Aorta (tissue), 5 donors: ENCODE data around the gene IRF8. TPM values are rescaled to one million over a fixed set of nuclear protein-coding genes. Genes with fewer than 3 reads are reported as not detected.

Experiments used
- ATAC-seq: fragments of 200-7000 bp; cut with Tn5 transposase; one replicate; pipeline ENCODE4 v1.9.1; 2022; ENCODE audit warnings: moderate library complexity; ENCODE audit not compliant: low FRiP score
- DNase-seq, 2 donors: peaks; one replicate each; pipeline ENCODE4 v3.0.0-alpha.2; 2020
- H3K27ac ChIP-seq, 2 donors: one replicate each; pipeline ENCODE4 v1.5.1; 2013; ENCODE audit warnings: low read length in 2 of 2, mild to moderate bottlenecking in 2 of 2, moderate library complexity in 2 of 2, control low read depth in 1 of 2, inconsistent platforms in 1 of 2, low read depth in 1 of 2
- H3K27me3 ChIP-seq, 2 donors: one replicate each; pipeline ENCODE4 v1.6.1; 2013; ENCODE audit warnings: control low read depth in 1 of 2, low read length in 1 of 2, mild to moderate bottlenecking in 1 of 2, moderate library complexity in 1 of 2; ENCODE audit not compliant: insufficient read depth in 2 of 2, control insufficient read depth in 1 of 2
- H3K36me3 ChIP-seq, 2 donors: one replicate each; pipeline ENCODE4 v1.6.1; 2013; ENCODE audit warnings: control low read depth in 1 of 2, low read length in 1 of 2, mild to moderate bottlenecking in 1 of 2; ENCODE audit not compliant: insufficient read depth in 2 of 2, control insufficient read depth in 1 of 2
- H3K4me1 ChIP-seq, 2 donors: one replicate each; pipeline ENCODE4 v1.6.1; 2013; ENCODE audit warnings: low read length in 2 of 2, control low read depth in 1 of 2, mild to moderate bottlenecking in 1 of 2, moderate library complexity in 1 of 2; ENCODE audit not compliant: insufficient read depth in 2 of 2, control insufficient read depth in 1 of 2
- H3K4me3 ChIP-seq, 2 donors: one replicate each; pipeline ENCODE4 v1.5.1; 2013; ENCODE audit warnings: low read length in 2 of 2, control low read depth in 1 of 2, mild to moderate bottlenecking in 1 of 2
- H3K9me3 ChIP-seq: one replicate; pipeline ENCODE4 v1.6.1; 2013; ENCODE audit warnings: mild to moderate bottlenecking, low read length; ENCODE audit not compliant: control insufficient read depth
- WGBS, 2 donors: extraction: QIAGEN DNeasy Blood & Tissue Kit; methylation state at CpG; one replicate each; pipeline ENCODE4 v1.1.7; 2013; 5-methylcytosine and 5-hydroxymethylcytosine counted together
- intact Hi-C, 2 donors: fragments of 100-400 bp; cut with DNase I; formaldehyde crosslinking; loops; one replicate each; pipeline versions ENCODE4 v1.14.2 to v1.15.0; 2022
- polyA plus RNA-seq, 2 donors: library from polyadenylated mRNA; stranded (reverse); fragments of 200-250 nt; gene quantifications; one replicate each; pipeline ENCODE4 v1.2.3, GENCODE V29; 2013
- total RNA-seq, 2 donors: library from RNA; stranded (reverse); fragmentation: NEBNext Ultra II Directional; extraction: Animal tissue kit (Norgen Biotek cat#: 25700); gene quantifications; one replicate each; pipeline ENCODE4 v1.2.1, GENCODE V29; 2021
- donor health status: healthy with polysubstance abuse.
- donor health status: Bipolar disorder and iron deficiency.
- donor health status: DM: no; HTN: no; CAD: no.
- donor health status: DM: no; HTN: no; CAD: no.
- donor health status: DM: yes; HTN: yes; CAD: no.

Gene IRF8
- total and polyA plus RNA-seq, 4 donors = 3.7 to 25.2 (median 12.9) TPM

- Histone ChIP-seq H3K27me3 (no peaks in the 10 kb centered on the region), H3K36me3 (no peaks in the 10 kb centered on the region), H3K4me1 (no peaks in the 10 kb centered on the region), H3K9me3 (no peaks in the 10 kb centered on the region), H3K27ac (no peak overlapping the region), H3K4me3 (no peak overlapping the region)
- WGBS, 2 donors = 55 to 66% methylated on average over 2 of the region's 2 CpGs
- intact Hi-C loops = no loop called here
- DNase-seq (no peak), ATAC-seq (no peak)
These were observed 44.7 kb downstream of the IRF8 start for GRCh38 chr16:85943711-85944110.

GRCh38 chr16:85944572-85945423 lies 45.8 kb downstream of the IRF8 start:
- Histone ChIP-seq H3K36me3 (no peaks in the 10 kb centered on the region), H3K4me3 (no peak overlapping the region), H3K4me1 (no peaks in the 10 kb centered on the region), H3K27ac (no peak overlapping the region), H3K9me3 (no peaks in the 10 kb centered on the region), H3K27me3 (no peaks in the 10 kb centered on the region)
- intact Hi-C loops = no loop called here
- DNase-seq = no peak
- WGBS, 2 donors = 63 to 65% methylated on average over 7 of the region's 7 CpGs
- no peak for ATAC-seq

GRCh38 chr16:85945424-85945751 lies 46.4 kb downstream of the IRF8 start:
- no peak overlapping the region for H3K27ac ChIP-seq
- H3K4me3 ChIP-seq = no peak overlapping the region
- H3K9me3 ChIP-seq = no peaks in the 10 kb centered on the region
- intact Hi-C loops = no loop called here
- H3K4me1 ChIP-seq = no peaks in the 10 kb centered on the region
- ATAC-seq (no peak), DNase-seq (no peak)
- 65 to 75% methylated on average over 11 of the region's 11 CpGs for WGBS, 2 donors
- H3K36me3 ChIP-seq = no peaks in the 10 kb centered on the region
- no peaks in the 10 kb centered on the region for H3K27me3 ChIP-seq

- DNase-seq = no peak
- WGBS, 2 donors = 67 to 72% methylated on average over 13 of the region's 13 CpGs
- intact Hi-C loops = no loop called here
- ATAC-seq = no peak
- H3K27ac ChIP-seq = no peak overlapping the region
- H3K36me3 ChIP-seq = no peaks in the 10 kb centered on the region
- H3K27me3 ChIP-seq = no peaks in the 10 kb centered on the region
- no peaks in the 10 kb centered on the region for H3K4me1 ChIP-seq
- H3K9me3 ChIP-seq = no peaks in the 10 kb centered on the region
- H3K4me3 ChIP-seq = no peak overlapping the region
These were observed 47.7 kb downstream of the IRF8 start for GRCh38 chr16:85946541-85947124.

DNA sequence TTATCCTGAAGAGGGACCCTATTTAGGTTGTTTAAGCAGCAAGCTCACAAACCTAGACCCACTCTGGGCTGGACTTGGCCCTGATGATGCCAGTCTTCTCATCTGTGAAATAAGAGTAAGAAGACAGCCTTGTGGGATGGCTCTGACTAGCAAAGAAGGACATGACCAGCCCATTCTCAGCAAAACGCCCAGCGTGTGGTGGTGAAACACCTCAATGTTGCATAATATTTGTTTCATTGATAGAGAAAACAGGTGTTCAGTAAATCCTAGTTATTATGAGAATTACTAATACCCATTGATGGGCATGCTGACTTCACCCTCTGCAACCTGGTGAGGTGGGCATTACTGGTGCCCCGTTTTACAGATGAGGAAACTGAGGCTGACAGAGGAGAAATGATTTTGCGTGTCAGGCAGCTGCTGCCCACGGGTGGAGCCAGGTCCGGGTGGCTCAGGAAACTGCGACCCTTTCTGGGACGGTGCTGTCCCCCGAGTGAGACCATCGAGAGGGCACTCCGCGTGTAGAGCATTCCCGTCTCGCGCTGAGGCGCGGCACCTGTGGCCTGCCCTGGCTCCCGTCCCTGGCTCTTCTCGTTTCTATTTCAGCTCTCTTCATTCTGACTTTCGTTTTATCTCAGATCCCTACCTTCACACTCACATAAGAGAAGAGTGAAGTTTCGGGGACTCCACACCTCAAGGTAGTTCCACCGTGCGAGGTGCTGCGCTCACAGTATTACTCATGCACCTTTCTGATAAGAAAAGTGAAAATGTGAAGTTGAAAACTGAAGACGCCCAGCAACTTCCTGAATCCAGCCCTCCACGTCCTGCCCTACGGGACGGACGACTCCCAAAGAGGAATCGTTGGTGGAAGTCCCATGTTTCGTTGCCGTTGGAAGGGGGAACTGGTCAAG lies 48.5 kb downstream of the IRF8 start:
- 79 to 83% methylated on average over 32 of the region's 32 CpGs for WGBS, 2 donors

GRCh38 chr16:85948138-85948509 lies 49.2 kb downstream of the IRF8 start:
- no peak for DNase-seq
- H3K27ac ChIP-seq = no peak overlapping the region
- no peaks in the 10 kb centered on the region for H3K4me1 ChIP-seq
- no peak overlapping the region for H3K4me3 ChIP-seq
- H3K9me3 ChIP-seq = no peaks in the 10 kb centered on the region
- no peaks in the 10 kb centered on the region for H3K27me3 ChIP-seq
- ATAC-seq = no peak
- 89 to 90% methylated on average over 20 of the region's 20 CpGs for WGBS, 2 donors
- intact Hi-C loops = no loop called here
- no peaks in the 10 kb centered on the region for H3K36me3 ChIP-seq

More for the DNA sequence above, 48.5 kb downstream of the IRF8 start:
- H3K9me3 ChIP-seq = no peaks in the 10 kb centered on the region
- ATAC-seq = no peak
- no peak overlapping the region for H3K27ac ChIP-seq
- H3K4me3 ChIP-seq = no peak overlapping the region
- H3K4me1 ChIP-seq = no peaks in the 10 kb centered on the region
- H3K27me3 ChIP-seq = no peaks in the 10 kb centered on the region
- intact Hi-C loops = no loop called here
- DNase-seq = no peak
- H3K36me3 ChIP-seq = no peaks in the 10 kb centered on the region

GRCh38 chr16:85948616-85949265 lies 49.8 kb downstream of the IRF8 start:
- WGBS, 2 donors = 76% methylated on average over 14 of the region's 14 CpGs
- DNase-seq = no peak
- intact Hi-C loops = no loop called here
- no peak overlapping the region for H3K4me3 ChIP-seq
- H3K9me3 ChIP-seq = no peaks in the 10 kb centered on the region
- H3K36me3 ChIP-seq = no peaks in the 10 kb centered on the region
- no peak for ATAC-seq
- no peaks in the 10 kb centered on the region for H3K4me1 ChIP-seq
- H3K27ac ChIP-seq = no peak overlapping the region
- no peaks in the 10 kb centered on the region for H3K27me3 ChIP-seq

- intact Hi-C loops = no loop called here
- H3K4me1 ChIP-seq = no peaks in the 10 kb centered on the region
- H3K9me3 ChIP-seq = no peaks in the 10 kb centered on the region
- H3K27ac ChIP-seq = no peak overlapping the region
- no peak for DNase-seq
- 56 to 67% methylated on average over 13 to 14 of the region's 14 CpGs for WGBS, 2 donors
- no peak for ATAC-seq
- H3K27me3 ChIP-seq = no peaks in the 10 kb centered on the region
- H3K36me3 ChIP-seq = no peaks in the 10 kb centered on the region
- H3K4me3 ChIP-seq = no peak overlapping the region
These were observed 51.4 kb downstream of the IRF8 start for GRCh38 chr16:85950136-85950918.
